ENCODE results near the gene UPF1.

Gene UPF1

GRCh38 chr19:18831524-18832305, at the start of gene UPF1:
Gene UPF1, plus strand, starts transcription at chr19:18831959. Its CDS starts 251 bp downstream, at chr19:18832210.
- DNase-seq = peak; percentile 95

- DNase-seq = no peak
Observed at GRCh38 chr19:18782559-18783225, 49.1 kb upstream of the UPF1 start.

DNA sequence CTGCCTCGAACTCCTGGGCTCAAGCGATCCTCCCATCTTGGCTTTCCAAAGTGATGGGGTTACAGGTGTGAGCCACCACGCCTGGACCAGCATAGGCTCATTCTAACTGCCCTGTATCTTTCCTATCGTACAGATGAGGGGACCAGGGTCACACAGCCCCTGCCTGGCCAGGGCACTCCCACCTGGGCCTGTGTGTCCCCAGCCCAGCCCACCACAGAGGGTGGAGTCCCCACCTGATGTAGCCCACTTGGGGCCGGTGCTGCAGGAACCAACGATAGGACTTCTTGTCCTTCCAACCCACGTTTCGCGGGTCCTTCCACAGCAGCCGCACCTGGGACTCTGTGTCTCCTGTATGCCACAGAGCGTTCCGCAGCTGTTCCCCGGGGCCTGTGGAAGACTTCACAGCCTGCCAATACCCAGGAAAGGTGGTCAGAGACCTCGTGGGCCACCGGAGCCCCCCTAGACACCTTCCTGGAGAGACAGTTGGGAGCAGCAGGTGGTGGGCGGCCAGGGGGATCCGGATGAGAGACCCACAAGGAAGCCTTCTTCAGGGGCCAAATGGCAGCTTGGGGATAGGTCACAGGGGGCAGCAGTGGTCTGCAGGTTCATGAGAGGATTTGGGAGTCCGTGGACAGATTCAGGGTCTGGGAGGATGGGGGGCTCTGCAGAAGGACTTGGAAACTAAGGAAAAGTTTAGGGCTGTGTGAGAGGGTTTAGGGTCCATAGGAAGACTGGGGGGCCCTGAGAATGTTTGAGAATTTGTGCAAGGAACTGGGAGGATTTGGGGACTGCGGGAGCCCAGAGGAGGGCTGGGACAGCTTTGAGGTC, 47.6 kb upstream of the UPF1 start:
- DNase-seq = no peak

GRCh38 chr19:18784786-18785120, 47.0 kb upstream of the UPF1 start:
- no peak for DNase-seq

GRCh38 chr19:18785179-18786124, 46.3 kb upstream of the UPF1 start:
- peak; percentile 83 for DNase-seq

DNA sequence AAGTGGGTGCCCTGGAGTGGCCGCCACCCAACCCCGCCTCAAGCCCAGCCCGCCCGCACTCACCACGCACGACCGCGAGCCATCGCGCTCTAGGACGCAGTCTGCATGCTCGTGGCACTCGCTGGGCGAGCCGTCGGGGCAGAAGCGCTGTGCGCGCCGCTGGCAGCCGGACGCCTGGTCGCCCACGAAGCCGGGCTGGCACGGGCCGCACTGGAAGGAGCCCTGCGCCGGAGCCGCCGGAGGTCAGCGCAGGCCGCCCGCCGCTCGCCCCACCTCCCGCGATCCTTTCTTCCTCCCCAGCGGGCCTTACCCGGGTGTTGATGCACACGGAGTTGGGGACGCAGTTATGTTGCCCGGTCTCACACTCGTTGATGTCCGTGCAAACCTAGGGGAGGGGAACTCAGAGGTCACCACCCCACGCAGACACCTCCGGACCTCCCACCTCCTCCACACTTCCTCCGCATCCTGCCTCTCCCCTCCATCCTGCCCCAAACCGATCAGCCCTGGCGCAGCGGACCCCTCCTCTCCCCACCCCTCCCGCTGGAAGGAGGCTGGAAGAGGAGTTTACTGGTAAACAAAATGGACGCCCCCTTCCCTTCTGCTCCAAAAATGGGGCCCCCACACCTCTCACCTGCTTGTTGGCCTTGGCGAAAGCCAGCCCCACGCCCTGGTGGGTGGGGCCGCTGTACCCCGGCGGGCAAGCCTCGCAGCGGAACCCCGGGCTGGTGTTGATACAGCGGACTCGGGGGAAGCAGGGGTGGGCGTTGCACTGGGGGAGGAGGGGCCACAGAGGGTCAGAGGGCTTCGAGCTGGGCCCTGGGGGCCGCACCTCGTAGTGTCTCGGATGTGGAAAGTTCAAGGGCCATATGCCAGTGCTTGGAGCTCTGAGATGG, 43.0 kb upstream of the UPF1 start:
- DNase-seq = no peak

GRCh38 chr19:18789422-18789869, 42.3 kb upstream of the UPF1 start:
- no peak for DNase-seq

GRCh38 chr19:18789883-18790565, 41.7 kb upstream of the UPF1 start:
- no peak for DNase-seq

DNA sequence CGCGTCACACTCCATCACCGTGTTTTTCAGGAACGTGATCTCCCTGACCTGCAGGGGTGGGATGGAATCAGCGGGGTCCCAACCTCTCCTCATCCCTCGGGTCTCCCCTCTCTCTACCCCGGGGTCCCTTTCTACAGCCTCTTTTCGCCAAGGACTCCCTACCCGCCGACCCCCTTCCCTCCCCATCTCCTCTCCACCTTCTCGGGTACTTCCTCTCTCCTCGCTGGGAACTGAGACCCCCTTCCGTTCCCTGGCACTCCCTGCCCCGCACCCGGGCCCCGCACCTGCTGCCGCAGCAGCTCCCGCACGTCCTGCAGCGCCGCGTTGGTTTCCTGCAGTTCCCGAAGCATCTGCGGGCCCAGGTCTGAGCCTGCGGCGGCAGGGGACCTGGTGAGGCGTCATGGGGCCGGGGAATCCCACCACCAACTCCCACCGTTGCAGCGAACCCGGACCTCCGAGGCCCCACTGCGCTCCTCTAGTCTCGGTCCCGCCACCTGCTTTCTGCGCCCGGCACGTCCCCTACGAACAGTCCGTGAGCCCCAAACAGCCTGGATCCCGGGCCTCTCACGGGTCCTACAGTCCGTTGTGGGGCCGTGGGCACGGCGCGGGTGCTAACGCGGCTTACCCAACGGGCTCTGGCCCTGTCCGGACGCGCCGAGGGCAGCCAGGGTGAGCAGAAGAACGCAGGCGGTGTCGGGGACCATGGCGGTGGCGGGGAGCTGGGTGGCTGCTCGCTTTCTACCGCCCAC, 41.0 kb upstream of the UPF1 start, which contains the start of gene COMP:
TSS of gene COMP (minus strand) at position 740 of the 749 bp plus-strand sequence. CDS start at position 704, 36 bp downstream.
- DNase-seq = no peak

- DNase-seq = no peak
Observed at GRCh38 chr19:18791315-18791678, 40.5 kb upstream of the UPF1 start.

GRCh38 chr19:18792661-18793060, 39.1 kb upstream of the UPF1 start:
- DNase-seq = no peak

- DNase-seq = no peak
Observed at GRCh38 chr19:18793144-18794028, 38.4 kb upstream of the UPF1 start.

GRCh38 chr19:18794029-18794313, 37.8 kb upstream of the UPF1 start:
- no peak for DNase-seq

- DNase-seq = no peak
Observed at GRCh38 chr19:18794692-18795091, 37.1 kb upstream of the UPF1 start.

DNA sequence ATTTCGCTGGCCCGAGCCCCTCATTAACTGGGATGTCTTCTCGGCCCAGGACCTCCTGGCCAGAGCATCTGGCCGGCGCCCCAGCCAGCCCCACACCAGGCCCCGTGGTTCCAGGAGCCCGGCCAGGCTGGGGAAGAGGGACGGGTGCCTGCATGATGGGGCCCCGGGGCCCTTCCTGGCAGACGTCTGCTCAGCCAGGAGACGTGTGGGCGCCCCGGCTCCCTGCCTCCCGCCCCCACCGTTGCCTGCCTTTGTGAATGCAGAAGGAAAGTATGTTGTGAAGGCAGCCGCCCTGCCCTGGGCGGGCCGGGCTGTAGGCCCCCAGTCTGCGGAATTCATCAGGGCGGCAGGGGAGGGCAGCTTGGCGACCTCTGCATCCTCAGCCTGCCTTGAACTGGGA, 36.2 kb upstream of the UPF1 start:
- no peak for DNase-seq

GRCh38 chr19:18796239-18796638, 35.5 kb upstream of the UPF1 start:
- DNase-seq = no peak

DNA sequence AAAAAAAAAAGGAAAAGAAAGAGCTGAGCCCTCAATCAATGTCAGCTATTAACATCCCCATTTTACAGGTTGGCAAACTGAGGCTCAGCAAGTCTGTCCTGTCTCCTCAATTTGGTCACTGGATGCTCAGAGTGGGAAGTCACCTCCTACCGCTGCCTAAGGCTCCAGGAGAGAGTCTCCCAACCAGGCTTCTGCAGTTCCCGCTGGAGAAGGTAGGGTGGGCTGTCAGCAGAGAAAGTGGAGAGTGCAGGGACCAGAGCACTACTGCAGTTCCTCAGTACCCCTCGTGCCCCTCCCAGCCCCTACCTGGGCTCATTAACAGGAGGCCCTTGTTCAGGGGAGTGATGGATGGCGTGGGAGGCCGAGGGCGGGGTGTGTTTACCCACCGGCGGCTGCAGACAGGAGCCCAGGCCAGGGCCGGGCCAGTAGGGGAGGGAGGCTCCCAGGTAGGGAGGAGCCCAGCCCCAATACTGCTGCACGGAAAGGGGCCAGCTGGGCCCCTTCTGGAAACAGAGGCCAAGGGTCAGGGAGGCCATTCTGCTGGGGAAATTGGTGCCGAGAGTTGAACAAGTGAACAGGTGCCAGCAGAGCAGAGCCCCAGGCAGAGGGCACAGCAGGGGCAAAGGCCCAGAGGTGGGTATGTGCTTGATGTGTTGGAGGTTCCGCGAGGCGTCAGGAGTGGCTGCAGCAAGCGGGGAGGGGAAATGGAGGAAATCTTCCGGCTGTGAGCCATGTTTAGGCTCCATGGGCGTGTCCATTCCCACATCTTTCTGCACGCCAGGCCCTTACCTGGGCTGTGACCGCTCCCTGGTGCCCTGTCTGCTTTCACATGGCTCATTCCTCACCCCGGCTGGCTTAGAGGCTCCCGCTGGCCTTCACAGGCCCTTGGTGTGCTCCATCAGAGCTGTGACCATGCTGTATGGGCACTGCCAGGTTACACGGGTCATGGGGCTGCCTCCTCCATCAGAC, 33.1 kb upstream of the UPF1 start:
- no peak for DNase-seq
